Measurements from ENCODE around the gene PDIA2. TPM values are rescaled to one million over a fixed set of nuclear protein-coding genes. Genes with fewer than 3 reads are reported as not detected.

Gene PDIA2
- total and polyA plus RNA-seq, 10 of the 15 experiments (the other 5 are each of a cell fraction or from before 2014, with no cell fraction given), result 0.11 to 0.36 TPM; not detected in 8

GRCh38 chr16:309476-309875 is 26.5 kb downstream of the PDIA2 start:
- ATAC-seq, result peak; percentile 49; the same call in 1 of the 3 replicates

More at GRCh38 chr16:309476-309875, 26.5 kb downstream of the PDIA2 start:
- Histone ChIP-seq H3K4me2 (ENCODE audit: control insufficient read depth, insufficient read depth) (no peak overlapping the region), H3K36me3 (ENCODE audit: control insufficient read depth in 2 of 2, insufficient read depth in 2 of 2, low read length in 1 of 2) (peaks cover 10 to 24% of the 10 kb centered on the region in 2 experiments), H3K9ac (ENCODE audit: control insufficient read depth, insufficient read depth, low read length) (no peak overlapping the region), H2AFZ (ENCODE audit: control insufficient read depth, low read depth, low read length) (no peak overlapping the region), H3K4me3 (no peak overlapping the region), H3K27me3 (replicated peaks in 1 of 2; ENCODE audit: control insufficient read depth in 2 of 2, insufficient read depth in 2 of 2, low read length in 1 of 2) (no peaks in the 10 kb centered on the region), H4K20me1 (ENCODE audit: control insufficient read depth, insufficient read depth) (no peaks in the 10 kb centered on the region; the same call in 1 of the 2 replicates), H3K4me1 (ENCODE audit: control insufficient read depth, insufficient read depth, low read length) (no peaks in the 10 kb centered on the region; the same call in 1 of the 2 replicates), H3K9me3 (replicated peaks; ENCODE audit: control insufficient read depth, insufficient read depth, low read length) (no peaks in the 10 kb centered on the region), H3K27ac (ENCODE audit: control insufficient read depth, insufficient read depth) (no peak overlapping the region), H3K79me2 (ENCODE audit: control insufficient read depth, insufficient read depth, low read length) (no peaks in the 10 kb centered on the region)
- no TSS peak for BruUV-seq (replicated peaks)
- ChIA-PET SMC1A (ENCODE audit: uncharacterized antibody, unreplicated experiment) (interaction anchor here (0.8 to 1.2 kb wide), 2 partner anchors 40 to 81 kb away, joined by 3 read pairs; no protein-coding TSS in a partner anchor), RAD21 (ENCODE audit: unreplicated experiment) (no interaction called here), CTCF (interaction anchor here (1.3 kb wide), 1 partner anchor 191 kb away, joined by 3 read pairs; no protein-coding TSS in a partner anchor), POLR2A (no interaction called here)
- in situ Hi-C loops (cut with MboI), result no loop called here
- no peak for DNase-seq (ENCODE audit: low read depth, low spot score)
- TF ChIP-seq CTCF (IDR thresholded peaks at IDR 0.05 in 2 of 3, conservative IDR thresholded peaks at IDR 0.05 in 1 of 3; ENCODE audit: control insufficient read depth in 2 of 3, extremely low read depth in 1 of 3, insufficient read depth in 1 of 3, low read depth in 3 of 3, low read length in 3 of 3) (peak in 1 of 3 experiments; percentile 22; a peak in 1 of 6 replicates), POU2F2 (IDR thresholded peaks at IDR 0.05; ENCODE audit: borderline replicate concordance, low read depth, low read length) (no peak), SPI1 (IDR thresholded peaks at IDR 0.05; ENCODE audit: borderline replicate concordance, insufficient read depth, low read depth, low read length) (no peak), ZNF217 (IDR thresholded peaks at IDR 0.05) (no peak), RELA (IDR thresholded peaks at IDR 0.05; ENCODE audit: borderline replicate concordance, partially characterized antibody) (no peak), NR2C1 (IDR thresholded peaks at IDR 0.05) (no peak), NKRF (conservative IDR thresholded peaks at IDR 0.05) (no peak), MEF2A (IDR thresholded peaks at IDR 0.05; ENCODE audit: insufficient read depth, low read depth, low read length) (no peak), IKZF1 (conservative IDR thresholded peaks at IDR 0.05) (no peak), ZZZ3 (IDR thresholded peaks at IDR 0.05; ENCODE audit: control insufficient read depth, insufficient read length, low read depth) (no peak), RAD21 (IDR thresholded peaks at IDR 0.05; ENCODE audit: insufficient read depth, low read depth, low read length) (peak; percentile 26; the same call in 1 of the 2 replicates)
- TF ChIP-seq, protein P1, sequence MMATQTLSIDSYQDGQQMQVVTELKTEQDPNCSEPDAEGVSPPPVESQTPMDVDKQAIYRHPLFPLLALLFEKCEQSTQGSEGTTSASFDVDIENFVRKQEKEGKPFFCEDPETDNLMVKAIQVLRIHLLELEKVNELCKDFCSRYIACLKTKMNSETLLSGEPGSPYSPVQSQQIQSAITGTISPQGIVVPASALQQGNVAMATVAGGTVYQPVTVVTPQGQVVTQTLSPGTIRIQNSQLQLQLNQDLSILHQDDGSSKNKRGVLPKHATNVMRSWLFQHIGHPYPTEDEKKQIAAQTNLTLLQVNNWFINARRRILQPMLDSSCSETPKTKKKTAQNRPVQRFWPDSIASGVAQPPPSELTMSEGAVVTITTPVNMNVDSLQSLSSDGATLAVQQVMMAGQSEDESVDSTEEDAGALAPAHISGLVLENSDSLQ (IDR thresholded peaks at IDR 0.05), result no peak
- TF ChIP-seq, protein P2, sequence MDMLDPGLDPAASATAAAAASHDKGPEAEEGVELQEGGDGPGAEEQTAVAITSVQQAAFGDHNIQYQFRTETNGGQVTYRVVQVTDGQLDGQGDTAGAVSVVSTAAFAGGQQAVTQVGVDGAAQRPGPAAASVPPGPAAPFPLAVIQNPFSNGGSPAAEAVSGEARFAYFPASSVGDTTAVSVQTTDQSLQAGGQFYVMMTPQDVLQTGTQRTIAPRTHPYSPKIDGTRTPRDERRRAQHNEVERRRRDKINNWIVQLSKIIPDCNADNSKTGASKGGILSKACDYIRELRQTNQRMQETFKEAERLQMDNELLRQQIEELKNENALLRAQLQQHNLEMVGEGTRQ (IDR thresholded peaks at IDR 0.05; ENCODE audit: borderline replicate concordance, low read depth, low read length), result no peak
- intact Hi-C loops (cut with micrococcal nuclease; ENCODE audit: unreplicated experiment), result no loop called here
- no peak for FAIRE-seq
- 58% methylated on average over 7 of the region's 7 CpGs for WGBS (ENCODE audit: insufficient coverage, insufficient replicate concordance, low lambda C conversion rate, missing lambda C conversion rate)
